GM18519 (cell line): ENCODE data around the gene JAKMIP1.
A peak's percentile ranks its signal among the peaks of the same experiment; 100 is the strongest.
"Not testable (repeated sequence)": the region's sequence is repeated elsewhere in the genome, so short reads cannot be mapped to it uniquely, and the experiment has no call there.

ENCODE experiments used
- ATAC-seq: cut with Tn5 transposase; IDR thresholded peaks from one replicate; pipeline ENCODE4 v1.9.1; 2021; ENCODE audit warnings: mild to moderate bottlenecking, moderate library complexity; ENCODE audit not compliant: unreplicated experiment, low FRiP score

Gene JAKMIP1

GRCh38 chr4:6229671-6230501 lies 29.5 kb upstream of the JAKMIP1 start:
- ATAC-seq, result no peak

DNA sequence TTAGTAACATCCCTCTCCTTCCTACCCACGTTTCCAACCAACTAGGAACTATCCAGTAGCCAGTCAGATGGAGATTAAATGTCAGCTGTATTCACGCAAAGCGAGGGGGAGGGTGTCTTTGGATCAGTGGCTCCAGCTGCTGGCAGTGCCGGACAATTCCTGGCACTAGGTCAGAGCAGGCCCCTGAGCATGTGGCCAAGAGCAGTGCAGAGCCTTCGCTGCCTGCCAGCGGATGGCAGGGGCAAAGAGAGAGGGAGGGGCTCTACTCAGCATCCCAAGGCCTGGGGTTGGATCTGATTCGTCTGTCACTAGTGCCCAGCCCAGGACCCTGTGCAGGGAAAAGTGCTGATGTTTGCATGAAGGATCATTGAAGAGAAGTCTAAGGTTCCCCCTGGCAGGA lies 28.7 kb upstream of the JAKMIP1 start:
- ATAC-seq, result no peak

- ATAC-seq, result no peak
Observed at GRCh38 chr4:6228158-6229067, 28.1 kb upstream of the JAKMIP1 start.

- no peak for ATAC-seq
Observed at GRCh38 chr4:6227412-6228157, 27.2 kb upstream of the JAKMIP1 start.

- ATAC-seq, result no peak
Observed at GRCh38 chr4:6226506-6226905, 26.2 kb upstream of the JAKMIP1 start.

DNA sequence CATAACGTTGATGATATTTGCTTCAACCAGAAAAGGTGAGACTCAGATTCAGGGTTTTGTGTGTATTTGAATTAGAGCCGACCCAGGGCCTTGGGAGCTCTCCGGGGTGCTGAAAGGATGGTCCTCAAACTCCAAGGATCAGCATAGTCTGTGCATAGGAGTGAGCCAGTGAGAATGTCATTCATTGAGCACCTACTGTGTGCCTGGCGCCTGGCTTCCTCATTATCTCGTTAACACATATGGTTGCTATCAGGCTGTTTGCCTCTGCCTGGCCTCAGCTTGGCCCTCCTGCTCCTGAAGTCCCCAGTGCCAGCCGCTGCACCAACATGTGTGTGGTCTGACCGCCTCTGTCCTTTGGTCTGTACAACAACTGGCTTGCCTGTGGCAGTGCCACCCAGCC lies 25.1 kb upstream of the JAKMIP1 start:
- ATAC-seq, result no peak

- no peak for ATAC-seq
Observed at GRCh38 chr4:6224735-6225134, 24.4 kb upstream of the JAKMIP1 start.

- ATAC-seq, result no peak
Observed at GRCh38 chr4:6222761-6223292, 22.5 kb upstream of the JAKMIP1 start.

DNA sequence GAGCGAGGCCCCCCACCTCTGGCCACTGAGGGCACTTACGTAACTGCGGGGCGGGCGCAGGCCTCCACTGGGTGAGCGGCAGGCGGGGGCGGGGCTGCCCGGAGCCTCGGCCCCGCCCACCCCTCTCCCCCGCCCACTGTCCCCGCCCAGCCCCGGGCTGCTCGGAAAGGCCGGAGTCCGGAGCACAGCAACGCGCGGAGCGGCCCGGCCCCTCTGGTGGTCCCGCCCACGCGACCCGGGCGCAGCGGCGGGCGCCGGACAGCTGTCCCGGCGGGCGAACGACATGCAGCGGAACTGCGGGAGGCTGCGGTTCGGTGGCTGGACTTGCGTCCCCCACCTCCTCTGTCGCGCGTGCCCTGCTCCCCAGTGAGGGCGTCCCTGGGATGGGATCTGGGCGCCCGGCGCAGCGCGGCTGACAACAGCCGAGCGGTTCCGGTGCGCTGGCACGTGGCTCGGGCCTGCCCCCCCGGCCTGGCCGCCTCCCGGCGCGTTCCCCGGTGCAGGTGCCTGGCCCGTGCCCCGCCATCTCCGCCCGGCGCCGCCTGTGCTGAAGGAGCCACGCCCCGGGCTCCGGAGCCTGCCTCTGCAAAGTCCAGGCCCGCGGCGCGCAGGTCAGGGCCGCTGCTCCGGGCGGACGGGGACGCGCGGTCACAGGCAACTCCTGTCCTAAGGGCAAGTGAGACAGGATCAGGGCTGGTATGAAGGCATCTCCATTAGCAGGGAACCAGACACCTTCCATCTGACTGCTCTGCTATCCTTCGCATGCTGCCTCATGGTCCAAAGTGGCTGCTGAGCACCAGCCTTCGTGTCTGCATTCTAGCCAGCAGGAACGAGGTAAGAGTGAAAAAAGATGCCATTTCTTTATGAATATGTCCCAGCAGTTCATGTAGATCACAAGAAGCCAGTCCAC lies 21.8 kb upstream of the JAKMIP1 start:
- no peak for ATAC-seq

DNA sequence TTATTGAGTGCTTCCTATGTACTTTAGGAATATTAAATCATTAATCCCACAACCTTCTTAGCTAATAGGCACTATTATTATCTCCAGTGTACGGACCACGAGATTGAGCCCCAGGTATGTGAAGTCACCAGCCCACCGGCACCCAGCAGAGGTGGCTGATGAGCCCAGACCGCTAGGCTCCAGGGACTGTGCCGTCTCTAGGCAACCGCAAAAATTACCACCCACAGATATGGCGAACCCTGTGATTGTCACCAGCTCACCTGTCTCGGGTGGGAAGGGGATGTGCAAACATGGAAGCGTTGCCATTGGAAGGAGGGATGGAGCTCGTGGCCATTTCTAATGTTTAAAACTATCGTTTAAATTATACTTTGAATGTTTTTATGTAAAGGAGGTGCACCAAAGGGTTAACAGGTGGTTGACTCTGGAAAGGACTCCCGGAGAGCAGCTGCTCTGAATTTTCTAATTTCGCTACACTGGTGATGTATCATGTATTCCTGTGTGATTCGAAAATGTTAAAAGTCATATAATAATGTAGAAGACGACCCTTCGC lies 21.0 kb upstream of the JAKMIP1 start:
- ATAC-seq, result no peak

DNA sequence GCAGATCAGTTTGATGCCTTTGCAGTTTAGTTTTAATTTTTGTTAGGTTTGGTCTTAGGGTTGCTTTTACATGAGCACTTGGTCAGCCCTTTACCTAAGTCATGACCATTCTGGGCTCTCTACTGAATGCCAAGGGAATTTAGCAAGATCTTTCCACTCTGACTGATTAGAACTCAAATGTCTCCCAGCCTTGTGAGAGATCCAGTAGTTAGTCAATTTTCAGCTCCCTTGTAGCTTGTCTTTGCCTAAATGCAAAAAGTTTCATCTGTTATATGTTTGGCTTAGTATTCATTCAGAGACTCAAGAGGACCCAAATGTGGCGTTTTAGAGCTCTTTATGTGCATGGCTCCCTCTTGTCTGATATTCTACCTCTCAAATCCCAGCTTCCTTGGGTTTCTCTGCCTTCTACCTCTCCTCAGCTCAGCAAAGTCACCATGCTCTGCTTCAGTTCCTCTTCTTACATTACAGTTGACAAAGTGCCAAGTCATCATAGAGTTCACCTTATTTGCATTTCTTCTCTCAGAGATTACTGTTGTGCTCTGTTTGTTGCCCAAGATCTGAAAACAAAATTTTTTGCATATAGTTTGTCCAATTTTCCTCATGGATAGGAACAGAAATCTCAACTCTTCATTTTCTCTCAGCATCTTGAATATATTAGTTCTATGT lies 17.5 kb upstream of the JAKMIP1 start:
- ATAC-seq, result peak; percentile 90

DNA sequence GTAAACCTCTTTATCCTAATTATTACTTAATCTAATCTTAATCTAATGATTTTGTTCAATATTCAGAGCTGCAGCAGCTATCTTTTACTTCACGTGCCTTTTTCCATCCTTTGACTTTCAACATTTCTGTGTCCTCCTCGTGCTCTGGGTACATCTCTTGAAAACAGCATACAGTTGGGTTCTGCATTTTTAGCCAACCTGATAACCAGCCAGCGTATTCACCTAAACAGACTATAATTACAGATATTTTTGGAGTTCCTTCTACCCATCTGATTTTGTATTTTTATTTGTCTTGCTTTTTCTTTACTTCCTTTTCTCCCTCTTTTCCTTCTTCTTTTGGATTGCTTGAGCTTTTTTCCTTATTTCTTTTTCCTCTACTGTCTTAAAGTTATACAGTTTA lies 16.2 kb upstream of the JAKMIP1 start:
- no peak for ATAC-seq

GRCh38 chr4:6209921-6210320 lies 9.6 kb upstream of the JAKMIP1 start:
- no peak for ATAC-seq

- ATAC-seq, result not testable (repeated sequence)
Observed at GRCh38 chr4:6209291-6209690, 8.9 kb upstream of the JAKMIP1 start.

DNA sequence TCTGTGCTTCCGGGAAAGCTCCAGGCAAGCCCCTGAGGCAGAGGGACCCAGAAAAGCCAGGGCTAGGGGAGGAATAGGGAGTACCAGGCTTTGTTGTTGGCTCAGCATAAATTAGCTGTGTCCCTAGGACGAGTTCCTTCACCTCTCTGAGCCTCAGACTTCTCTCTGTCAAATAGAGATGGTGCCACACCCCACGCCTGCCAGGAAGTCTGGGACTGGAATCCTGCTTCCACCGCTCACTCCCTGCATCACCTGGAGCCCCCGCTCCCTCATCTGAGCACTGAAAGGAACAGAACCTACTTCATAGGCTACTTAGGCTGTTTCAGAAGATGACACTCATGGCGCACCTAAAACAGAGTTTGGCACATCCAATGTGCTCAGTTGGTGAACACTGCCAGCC lies 8.1 kb upstream of the JAKMIP1 start:
- ATAC-seq, result no peak

GRCh38 chr4:6207602-6208001 lies 7.3 kb upstream of the JAKMIP1 start:
- ATAC-seq, result no peak

- no peak for ATAC-seq
Observed at GRCh38 chr4:6206771-6207290, 6.5 kb upstream of the JAKMIP1 start.

DNA sequence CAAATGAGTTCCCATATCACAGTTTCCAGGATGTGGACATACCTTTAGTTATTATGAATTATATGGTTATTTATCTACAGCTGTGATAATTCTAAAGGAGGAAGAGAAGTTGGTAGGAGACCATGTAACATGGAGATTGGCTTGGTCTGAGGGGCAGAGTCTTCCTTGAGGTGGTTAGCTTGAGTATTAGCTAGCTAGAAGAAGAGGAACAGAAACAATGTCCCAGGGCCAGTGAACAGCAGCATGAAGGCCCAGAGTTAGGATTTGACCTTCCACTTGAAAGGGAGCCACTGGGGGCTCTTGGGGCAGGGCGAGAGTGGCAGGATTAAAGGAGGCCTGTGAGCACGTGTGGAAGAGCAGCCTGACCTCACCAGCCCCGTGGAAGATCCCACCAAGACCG lies 5.6 kb upstream of the JAKMIP1 start:
- ATAC-seq, result no peak

GRCh38 chr4:6205567-6205931 lies 5.2 kb upstream of the JAKMIP1 start:
- no peak for ATAC-seq
